A673 (cell line): Measurements from ENCODE around the gene TFPI. TPM values are rescaled to one million over a fixed set of nuclear protein-coding genes. Genes with fewer than 3 reads are reported as not detected.
A peak's percentile ranks its signal among the peaks of the same experiment; 100 is the strongest.

Experiments
- Bru-seq: library from RNA; stranded (reverse); fragments of 400-500 nt; gene quantifications from one replicate; lab custom pipeline; 2021; lab: Mats Ljungman, UMichigan
- BruChase-seq, 2 experiments: library from RNA; stranded (reverse); fragments of 400-500 nt; gene quantifications; one replicate each; lab custom pipeline; 2021; lab: Mats Ljungman, UMichigan
- BruUV-seq: library from RNA; stranded (reverse); fragments of 400-500 nt; replicated peaks from 2 replicates; lab custom pipeline; 2021; lab: Mats Ljungman, UMichigan
- CTCF ChIA-PET: fragments of 300-600 bp; sonication (Branson Sonifier 250); formaldehyde crosslinking; loops from one replicate; lab custom pipeline; 2022; ENCODE audit warnings: antibody characterized with exemption; lab: Charles Lee
- POLR2A ChIA-PET: fragments of 300-600 bp; sonication (Branson Sonifier 250); formaldehyde crosslinking; loops from one replicate; lab custom pipeline; 2022; ENCODE audit warnings: antibody characterized with exemption; ENCODE audit not compliant: low non-redundant PET; lab: Charles Lee
- DNase-seq: peaks from one replicate; pipeline ENCODE4 v3.0.0-alpha.2; 2015; ENCODE audit warnings: low spot score
- H3K27ac ChIP-seq: fragments of 200-600 bp; sonication (generic); 2 replicates; pipeline ENCODE4 v1.5.1; 2016; ENCODE audit warnings: mixed run types, low read depth, mild to moderate bottlenecking, mixed read lengths, antibody characterized with exemption, low read length; ENCODE audit not compliant: poor library complexity, severe bottlenecking
- H3K27me3 ChIP-seq: fragments of 200-600 bp; sonication (generic); replicated peaks from 2 replicates; pipeline ENCODE4 v1.6.1; 2017; ENCODE audit warnings: mixed run types, low read depth, mild to moderate bottlenecking, mixed read lengths, antibody characterized with exemption, low read length; ENCODE audit not compliant: insufficient read depth, poor library complexity
- H3K36me3 ChIP-seq: fragments of 200-600 bp; sonication (generic); 2 replicates; pipeline ENCODE4 v1.6.1; 2016; ENCODE audit warnings: mixed run types, mild to moderate bottlenecking, mixed read lengths, antibody characterized with exemption, low read length; ENCODE audit not compliant: insufficient read depth, poor library complexity, severe bottlenecking
- H3K4me1 ChIP-seq: fragments of 200-600 bp; sonication (generic); 2 replicates; pipeline ENCODE4 v1.6.1; 2017; ENCODE audit warnings: mixed run types, mild to moderate bottlenecking, mixed read lengths, antibody characterized with exemption, low read length; ENCODE audit not compliant: insufficient read depth, poor library complexity, severe bottlenecking
- H3K4me3 ChIP-seq: fragments of 200-600 bp; sonication (generic); 2 replicates; pipeline ENCODE4 v1.5.1; 2016; ENCODE audit warnings: low read depth, mixed run types, mild to moderate bottlenecking, mixed read lengths, low read length; ENCODE audit not compliant: poor library complexity, severe bottlenecking
- H3K9me3 ChIP-seq: fragments of 200-600 bp; sonication (generic); 2 replicates; pipeline ENCODE4 v1.6.1; 2016; ENCODE audit warnings: mixed run types, low read depth, mild to moderate bottlenecking, mixed read lengths, antibody characterized with exemption, low read length; ENCODE audit not compliant: poor library complexity, severe bottlenecking
- CTCF ChIP-seq: fragments of 300-800, 200-600 bp; sonication (generic); conservative IDR thresholded peaks from 2 replicates; pipeline ENCODE4 v1.5.1; 2017; ENCODE audit warnings: low read depth, mild to moderate bottlenecking, antibody characterized with exemption, low read length, moderate library complexity, mixed read lengths
- EZH2 ChIP-seq: fragments of 200-600 bp; sonication (generic); IDR thresholded peaks from 2 replicates; pipeline ENCODE4 v1.6.1; 2017; ENCODE audit warnings: borderline replicate concordance, low read depth, mild to moderate bottlenecking, mixed read lengths, antibody characterized with exemption, low read length; ENCODE audit not compliant: poor library complexity, severe bottlenecking
- intact Hi-C: fragments of 100-400 bp; cut with micrococcal nuclease; formaldehyde crosslinking; loops from one replicate; pipeline ENCODE4 v1.10.0; 2022; ENCODE audit not compliant: unreplicated experiment
- long read RNA-seq: library from polyadenylated mRNA; stranded (forward); transcript quantifications from one replicate; pipeline ENCODE4 v2.0.0, GENCODE V29; 2022
- total RNA-seq: library from RNA; stranded (reverse); gene quantifications from 2 replicates; pipeline ENCODE4 v1.2.3, GENCODE V29; 2021

The TFPI gene
- total RNA-seq (33.6 and 36.3 TPM in 2 replicates), Bru-seq, nascent RNA (percentile 78 among the genes with signal in this experiment), BruChase-seq, experiment 1, labeled RNA remaining after a 2-hour chase (percentile 68 among the genes with signal in this experiment), BruChase-seq, experiment 2, labeled RNA remaining after a 6-hour chase (percentile 71 among the genes with signal in this experiment)
- long read RNA-seq, transcript TFPI-201 (8 exons, 3,885 nt), result major isoform, 56 of 89 reads
- long read RNA-seq, transcript TFPI-202 (7 exons, 1,088 nt), result minor isoform, 6 of 89 reads
- long read RNA-seq, partial matches to known transcripts, result 5 of 89 reads
- long read RNA-seq, other reads (novel, unspliced or antisense), result 21 of 89 reads

- peak within 1 kb of the TSS; percentile 89 for H3K27ac ChIP-seq
- ChIA-PET CTCF (no interaction called here), POLR2A (no interaction called here)
- peak within 1 kb of the TSS; percentile 59 for H3K4me3 ChIP-seq
- intact Hi-C loops, result no loop called here
- DNase-seq, result peak; percentile 74
- H3K27me3 ChIP-seq, result no peaks in the 10 kb centered on the region
- TSS peak; percentile 67 for BruUV-seq
- no peaks in the 10 kb centered on the region for H3K9me3 ChIP-seq
- no peak for TF ChIP-seq EZH2
- H3K4me1 ChIP-seq, result peaks cover 18% of the 10 kb centered on the region
- H3K36me3 ChIP-seq, result no peaks in the 10 kb centered on the region
Observed at GRCh38 chr2:187554011-187554703, at the start of gene TFPI. TSS of gene TFPI (minus strand) at chr2:187554435. CDS start at chr2:187503768, 50,667 bp downstream.

- ChIA-PET CTCF (interaction anchor here (1.2 kb wide), 1 partner anchor 95 kb away, joined by 4 read pairs; no protein-coding TSS in a partner anchor), POLR2A (no interaction called here)
- no peak overlapping the region for H3K4me3 ChIP-seq
- no peak overlapping the region for H3K27ac ChIP-seq
- DNase-seq, result no peak
- no peaks in the 10 kb centered on the region for H3K4me1 ChIP-seq
- intact Hi-C loops, result no loop called here
- no TSS peak for BruUV-seq
- no peaks in the 10 kb centered on the region for H3K36me3 ChIP-seq
- no peaks in the 10 kb centered on the region for H3K27me3 ChIP-seq
- no peaks in the 10 kb centered on the region for H3K9me3 ChIP-seq
- no peak; the same call in 1 of the 2 replicates for TF ChIP-seq CTCF
Observed at GRCh38 chr2:187594801-187595200, 40.6 kb upstream of the TFPI start.

GRCh38 chr2:187593697-187594096 is 39.5 kb upstream of the TFPI start:
- no peaks in the 10 kb centered on the region for H3K9me3 ChIP-seq
- H3K27me3 ChIP-seq, result no peaks in the 10 kb centered on the region
- no peaks in the 10 kb centered on the region for H3K36me3 ChIP-seq
- CTCF ChIA-PET, result no interaction called here
- H3K4me3 ChIP-seq, result no peak overlapping the region
- BruUV-seq, result no TSS peak
- no peak overlapping the region for H3K27ac ChIP-seq
- no peak for TF ChIP-seq CTCF
- no peak for TF ChIP-seq EZH2
- POLR2A ChIA-PET, result no interaction called here
- no peak for DNase-seq
- H3K4me1 ChIP-seq, result no peaks in the 10 kb centered on the region
- intact Hi-C loops, result no loop called here
